Stimulated activated naive CD8-positive, alpha-beta T cell treated with anti-CD3 and anti-CD28 coated beads, Interleukin-15, Interleukin-2, amounts not matched to agents 100 ng/mL and 50 ng/mL, for 24 hours (primary cell): ENCODE results near the gene MISP.
"Not testable (repeated sequence)": the region's sequence is repeated elsewhere in the genome, so short reads cannot be mapped to it uniquely, and the experiment has no call there.

ENCODE experiments used
- H3K27ac Mint-ChIP-seq: one replicate; pipeline ENCODE4 v1.8.0; 2021; ENCODE audit warnings: mild to moderate bottlenecking, mixed read lengths
- H3K27me3 Mint-ChIP-seq: one replicate; pipeline ENCODE4 v1.8.0; 2021; ENCODE audit warnings: mixed read lengths
- H3K36me3 Mint-ChIP-seq: one replicate; pipeline ENCODE4 v1.8.0; 2021; ENCODE audit warnings: low read depth, mixed read lengths
- H3K4me1 Mint-ChIP-seq: one replicate; pipeline ENCODE4 v1.8.0; 2021; ENCODE audit warnings: low read depth, mixed read lengths
- H3K4me3 Mint-ChIP-seq: one replicate; pipeline ENCODE4 v1.8.0; 2021; ENCODE audit warnings: mild to moderate bottlenecking, mixed read lengths
- H3K9me3 Mint-ChIP-seq: one replicate; pipeline ENCODE4 v1.8.0; 2021; ENCODE audit warnings: mixed read lengths

Gene MISP

DNA sequence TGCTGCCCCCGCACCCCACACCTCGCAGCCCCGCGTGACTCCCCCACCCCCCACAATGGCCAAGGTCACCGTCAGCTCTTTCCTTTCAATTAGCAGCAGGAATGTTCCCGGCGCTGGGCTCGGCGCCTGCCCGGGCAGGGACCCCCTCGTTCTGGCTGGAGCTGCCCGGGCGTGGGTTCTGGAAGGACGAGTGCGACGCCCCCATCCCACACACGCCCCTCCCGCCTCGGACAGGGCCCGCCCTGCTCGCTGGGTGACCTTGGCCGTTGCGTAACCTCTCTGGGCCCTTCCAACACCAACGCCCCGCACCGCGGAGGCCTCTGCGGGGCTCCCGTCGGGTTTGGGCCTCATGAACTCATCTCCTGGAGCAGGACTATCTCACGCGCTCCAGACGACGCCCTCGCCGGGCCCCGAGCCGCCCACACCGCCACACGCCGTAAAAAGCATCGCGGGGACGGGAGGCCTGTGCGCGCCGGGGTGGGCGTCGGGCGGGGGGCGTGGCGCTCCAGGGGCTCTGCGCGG lies 31.9 kb upstream of the MISP start:
- Mint-ChIP-seq H3K27ac (no peak overlapping the region), H3K4me1 (no peaks in the 10 kb centered on the region), H3K9me3 (peaks cover 8% of the 10 kb centered on the region), H3K4me3 (no peak overlapping the region), H3K36me3 (no peaks in the 10 kb centered on the region), H3K27me3 (peaks cover 22% of the 10 kb centered on the region)

DNA sequence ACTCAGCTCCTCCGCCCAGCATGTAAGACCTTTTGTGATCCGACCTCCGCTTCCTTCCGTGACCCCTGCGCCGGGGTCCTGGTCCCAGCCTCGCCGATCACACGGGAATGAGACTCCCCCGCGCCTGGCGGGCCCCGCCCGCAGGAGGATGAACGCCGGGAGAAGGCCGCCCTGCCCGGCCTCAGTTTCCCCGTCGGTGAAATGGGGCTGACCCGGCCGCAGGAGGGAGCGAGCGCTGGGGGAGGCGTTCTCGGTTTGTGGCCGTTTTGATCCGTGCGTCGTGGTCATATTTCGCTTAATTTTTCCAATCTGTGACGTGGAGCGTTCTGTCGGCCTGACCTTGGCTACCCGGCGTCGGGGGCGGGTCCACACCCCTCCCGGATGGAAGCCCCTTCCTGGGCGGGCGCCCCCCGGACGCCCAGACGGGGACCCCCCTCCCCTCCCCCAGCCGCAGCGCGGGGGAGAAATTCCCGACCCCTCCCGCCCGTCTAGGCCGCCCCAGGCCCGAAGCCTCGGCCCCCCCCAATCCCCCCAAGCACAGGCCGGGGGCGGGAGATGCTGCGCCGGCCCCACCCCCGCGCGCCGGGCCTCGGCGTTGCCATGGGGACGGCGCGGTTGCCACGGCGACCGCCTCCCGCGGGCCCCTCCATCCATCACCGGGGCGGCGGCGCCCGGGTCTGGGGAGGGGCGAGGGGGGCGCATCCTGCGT lies 31.1 kb upstream of the MISP start:
- Mint-ChIP-seq H3K27me3 (peaks cover 22% of the 10 kb centered on the region), H3K4me3 (no peak overlapping the region), H3K4me1 (no peaks in the 10 kb centered on the region), H3K27ac (no peak overlapping the region), H3K36me3 (no peaks in the 10 kb centered on the region), H3K9me3 (peaks cover 8% of the 10 kb centered on the region)

DNA sequence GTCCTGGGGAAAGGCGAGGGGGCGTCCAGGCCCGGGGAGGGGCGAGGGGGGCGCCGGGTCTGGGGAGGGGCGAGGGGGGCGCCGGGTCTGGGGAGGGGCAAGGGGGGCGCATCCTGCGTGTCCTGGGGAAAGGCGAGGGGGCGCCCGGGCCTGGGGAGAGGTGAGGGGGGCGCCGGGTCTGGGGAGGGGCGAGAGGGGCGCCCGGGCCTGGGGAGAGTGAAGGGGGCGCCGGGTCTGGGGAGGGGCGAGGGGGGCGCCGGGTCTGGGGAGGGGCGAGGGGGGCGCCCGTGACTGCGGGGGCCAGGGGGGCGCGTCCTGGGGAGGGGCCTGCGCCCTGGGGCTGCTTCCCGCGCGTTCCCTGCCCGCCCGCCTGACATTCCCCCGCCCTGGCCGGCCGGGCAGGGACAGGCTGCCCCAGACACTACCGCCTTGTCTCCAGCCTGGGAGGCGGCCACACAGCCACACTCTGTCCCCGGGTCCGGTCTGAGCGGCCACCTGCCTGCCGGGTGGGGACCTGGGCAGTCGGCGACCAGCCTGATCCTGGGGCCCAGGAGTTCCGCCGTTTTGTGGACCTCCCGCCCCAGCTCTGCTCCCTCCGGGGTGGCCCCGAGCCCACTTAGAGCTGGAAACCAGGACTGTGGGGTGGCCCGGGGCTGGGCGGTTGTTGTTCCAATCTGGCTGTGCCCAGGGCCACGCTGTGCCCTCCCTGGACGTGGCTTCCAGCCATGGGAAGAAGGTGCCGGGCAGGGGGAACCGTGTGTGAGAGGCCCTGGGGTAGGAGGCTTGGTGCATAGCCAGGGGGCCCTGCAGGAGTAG lies 30.4 kb upstream of the MISP start:
- Mint-ChIP-seq H3K4me3 (no peak overlapping the region), H3K36me3 (no peaks in the 10 kb centered on the region), H3K9me3 (peaks cover 4% of the 10 kb centered on the region), H3K27me3 (peaks cover 18% of the 10 kb centered on the region), H3K4me1 (no peaks in the 10 kb centered on the region), H3K27ac (no peak overlapping the region)

DNA sequence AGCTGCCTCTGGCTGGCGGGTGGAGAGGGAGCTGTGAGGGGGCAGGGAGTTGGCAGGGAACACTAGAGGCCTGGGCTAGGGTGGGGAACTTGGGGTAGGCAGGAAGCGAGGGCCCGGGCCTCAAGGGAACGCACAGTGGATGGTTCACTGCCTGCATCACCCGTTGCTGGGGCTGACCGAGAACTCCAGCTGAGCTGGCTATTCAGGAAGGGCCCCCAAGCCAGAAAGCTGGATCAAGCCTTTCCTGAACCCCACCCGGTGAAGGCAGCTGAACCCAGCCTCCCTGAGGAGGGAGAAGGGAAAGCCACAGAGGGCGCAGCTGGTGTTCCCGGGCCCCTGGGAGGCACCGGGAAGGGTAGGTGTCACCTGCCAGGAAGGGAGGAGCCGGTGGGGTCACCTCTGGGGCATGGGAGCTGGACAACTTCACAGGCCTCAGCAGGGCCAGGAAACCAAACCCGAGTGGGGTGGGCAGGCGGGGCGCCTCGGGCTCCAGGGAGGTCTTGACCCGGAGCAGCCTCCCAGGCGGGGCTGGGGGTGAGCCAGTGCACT lies 28.3 kb upstream of the MISP start:
- Mint-ChIP-seq H3K4me1 (no peaks in the 10 kb centered on the region), H3K27me3 (peaks cover 12% of the 10 kb centered on the region), H3K27ac (no peak overlapping the region), H3K4me3 (no peak overlapping the region), H3K36me3 (no peaks in the 10 kb centered on the region), H3K9me3 (no peaks in the 10 kb centered on the region)

DNA sequence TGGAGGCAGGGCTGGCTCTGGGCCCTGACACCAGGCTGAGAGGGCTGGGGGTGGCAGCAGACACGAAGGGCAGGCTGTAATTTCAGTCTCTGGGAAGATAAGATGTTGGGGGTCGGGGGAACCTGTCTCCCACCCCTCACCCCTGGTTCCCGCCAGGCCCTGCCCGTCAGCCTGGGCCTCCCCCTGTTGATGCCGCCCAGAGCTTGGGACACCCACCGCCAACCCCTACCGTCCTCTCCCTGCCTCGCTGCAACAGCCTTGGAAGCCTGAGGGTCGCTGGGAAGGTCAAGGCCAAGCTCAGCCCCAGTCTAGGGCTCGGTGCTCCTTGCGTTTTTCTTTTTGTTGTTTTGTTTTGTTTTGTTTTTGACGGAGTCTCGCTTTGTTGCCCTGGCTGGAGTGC lies 27.7 kb upstream of the MISP start:
- Mint-ChIP-seq H3K4me3 (no peak overlapping the region), H3K9me3 (no peaks in the 10 kb centered on the region), H3K27ac (no peak overlapping the region), H3K27me3 (peaks cover 7% of the 10 kb centered on the region), H3K4me1 (no peaks in the 10 kb centered on the region), H3K36me3 (no peaks in the 10 kb centered on the region)

DNA sequence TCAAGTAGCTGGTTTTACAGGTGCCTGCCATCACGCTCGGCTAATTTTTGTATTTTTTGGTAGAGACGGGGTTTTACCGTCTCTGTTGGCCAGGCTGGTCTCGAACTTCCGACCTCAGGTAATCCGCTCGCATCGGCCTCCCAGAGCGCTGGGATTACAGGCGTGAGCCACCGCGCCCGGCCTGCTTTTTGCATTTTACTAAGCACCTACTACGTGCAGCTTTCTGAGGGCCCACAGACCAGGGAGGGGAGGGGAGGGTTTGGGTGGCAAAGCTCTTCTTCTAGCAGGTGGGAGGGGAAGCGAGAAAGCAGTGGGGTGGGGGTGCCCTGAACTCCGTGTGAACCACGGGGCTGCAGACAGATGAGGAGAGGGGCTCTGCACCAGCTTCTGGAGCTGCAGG lies 27.2 kb upstream of the MISP start:
- Mint-ChIP-seq H3K27me3 (peaks cover 3% of the 10 kb centered on the region), H3K9me3 (no peaks in the 10 kb centered on the region)

DNA sequence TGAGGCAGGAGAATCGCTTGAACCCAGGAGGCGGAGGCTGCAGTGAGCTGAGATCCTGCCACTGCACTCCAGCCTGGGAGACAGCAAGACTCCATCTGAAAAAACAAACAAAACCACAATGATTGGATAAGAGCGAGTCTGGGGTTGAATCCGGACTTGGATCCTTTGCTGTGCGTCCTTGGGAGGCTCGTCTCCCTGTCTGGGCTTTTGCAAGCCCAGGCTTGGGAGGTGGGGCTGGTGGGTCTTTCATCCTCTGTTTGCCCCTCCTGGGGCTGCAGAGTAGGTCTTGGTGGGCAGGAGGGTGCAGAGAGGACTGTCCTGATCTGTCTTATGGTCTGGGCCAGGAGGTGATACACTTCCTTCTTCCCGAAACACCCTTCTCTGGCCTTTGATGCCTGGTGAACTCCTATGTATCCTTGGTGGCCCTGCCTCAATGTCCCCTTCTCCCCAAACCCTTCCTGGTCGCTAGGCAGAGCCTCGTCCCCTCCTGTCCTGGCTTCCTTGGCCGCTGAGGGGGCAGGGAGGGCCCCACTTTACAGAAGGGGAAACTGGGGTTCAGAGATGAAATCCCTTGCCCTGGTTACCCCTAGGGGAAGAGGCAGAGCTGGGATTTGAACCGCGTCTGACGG lies 25.3 kb upstream of the MISP start:
- Mint-ChIP-seq H3K27me3 (peaks cover 3% of the 10 kb centered on the region), H3K36me3 (no peaks in the 10 kb centered on the region)

More for the DNA sequence above, 27.2 kb upstream of the MISP start:
- Mint-ChIP-seq H3K4me1 (no peaks in the 10 kb centered on the region), H3K36me3 (no peaks in the 10 kb centered on the region), H3K27ac (no peak overlapping the region), H3K4me3 (no peak overlapping the region)

DNA sequence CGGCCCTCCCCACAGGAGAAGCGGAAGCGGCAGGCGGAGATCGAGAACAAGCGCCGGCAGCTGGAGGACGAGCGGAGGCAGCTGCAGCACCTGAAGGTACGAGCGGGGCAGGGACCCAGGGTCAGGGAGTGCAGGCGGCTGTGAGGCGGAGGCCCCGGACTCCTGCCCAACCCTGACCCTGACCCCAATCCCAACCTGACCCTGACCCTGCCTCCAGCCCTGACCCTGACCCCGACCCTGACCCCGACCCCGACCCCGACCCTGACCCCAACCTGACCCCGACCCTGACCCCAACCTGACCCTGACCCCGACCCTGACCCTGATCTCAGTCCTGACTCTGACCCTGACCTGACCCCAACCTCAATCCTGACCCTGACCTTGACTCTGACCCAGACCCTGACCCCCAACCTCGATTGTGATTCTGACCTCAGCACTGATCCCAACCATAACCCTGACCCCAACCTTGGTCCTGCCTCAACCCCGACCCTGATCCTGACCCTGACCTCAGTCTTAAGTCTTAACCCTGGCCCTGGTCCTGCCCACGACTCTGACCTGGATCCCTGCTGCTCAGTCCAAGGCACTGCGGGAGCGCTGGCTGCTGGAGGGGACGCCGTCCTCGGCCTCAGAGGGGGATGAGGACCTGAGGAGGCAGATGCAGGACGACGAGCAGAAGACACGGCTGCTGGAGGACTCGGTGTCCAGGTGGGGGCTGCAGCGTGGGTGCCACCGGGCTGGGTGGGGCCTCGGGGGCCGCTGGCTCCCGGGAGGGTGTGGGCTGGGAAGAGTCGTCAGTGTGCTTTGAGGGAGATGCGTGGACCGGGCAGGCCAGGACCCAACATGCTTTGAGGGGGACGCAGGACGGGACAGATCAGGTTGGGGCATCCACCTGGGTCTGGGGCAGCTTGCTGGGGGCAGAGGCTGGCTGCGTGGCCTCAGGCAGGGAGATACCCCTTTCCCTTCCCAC lies 23.6 kb upstream of the MISP start:
- no peaks in the 10 kb centered on the region for H3K27me3 Mint-ChIP-seq
- no peaks in the 10 kb centered on the region for H3K9me3 Mint-ChIP-seq
- H3K4me1 Mint-ChIP-seq: no peaks in the 10 kb centered on the region
- H3K4me3 Mint-ChIP-seq: no peak overlapping the region
- H3K36me3 Mint-ChIP-seq: no peaks in the 10 kb centered on the region
- H3K27ac Mint-ChIP-seq: no peak overlapping the region

More for the DNA sequence above, 25.3 kb upstream of the MISP start:
- no peaks in the 10 kb centered on the region for H3K9me3 Mint-ChIP-seq
- no peaks in the 10 kb centered on the region for H3K4me1 Mint-ChIP-seq
- no peak overlapping the region for H3K4me3 Mint-ChIP-seq
- no peak overlapping the region for H3K27ac Mint-ChIP-seq

DNA sequence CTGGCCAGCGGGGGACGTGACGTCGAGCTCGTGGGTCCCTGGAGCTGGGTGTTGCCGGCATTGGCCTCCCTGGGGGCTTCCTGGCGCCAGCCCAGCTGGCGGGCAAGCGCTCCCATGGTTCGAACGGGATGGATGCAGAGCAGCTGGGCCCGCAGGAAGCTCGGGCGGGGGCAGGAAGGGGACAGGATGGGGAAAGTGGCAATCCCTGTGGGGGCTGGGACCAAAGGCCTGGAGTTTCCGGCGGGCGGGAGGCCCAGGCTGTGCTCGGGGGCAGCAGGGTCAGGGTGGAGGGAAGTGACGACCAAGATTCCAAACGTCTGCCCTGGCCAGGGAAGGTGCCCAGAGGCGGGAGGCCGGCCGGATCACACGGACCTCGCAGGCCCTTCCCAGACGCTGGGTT lies 22.9 kb upstream of the MISP start:
- Mint-ChIP-seq H3K27me3 (no peaks in the 10 kb centered on the region), H3K4me3 (no peak overlapping the region), H3K4me1 (peaks cover under 1% of the 10 kb centered on the region), H3K9me3 (no peaks in the 10 kb centered on the region), H3K36me3 (no peaks in the 10 kb centered on the region), H3K27ac (no peak overlapping the region)

DNA sequence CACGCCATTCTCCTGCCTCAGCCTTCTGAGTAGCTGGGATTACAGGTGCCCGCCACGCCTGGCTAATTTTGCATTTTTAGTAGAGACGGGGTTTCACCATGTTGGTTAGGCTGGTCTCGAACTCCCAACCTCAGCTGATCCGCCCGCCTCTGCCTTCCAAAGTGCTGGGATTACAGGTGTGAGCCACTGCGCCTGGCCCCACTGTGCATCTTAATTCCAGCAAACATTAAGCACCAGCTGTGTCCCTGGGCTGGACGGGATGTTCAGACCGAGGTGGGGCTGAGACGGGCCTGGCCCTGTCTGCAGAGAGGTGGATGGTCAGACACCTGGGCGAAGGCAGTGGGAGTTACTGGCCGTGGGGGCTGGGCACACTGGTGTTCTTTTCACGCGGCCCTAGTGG lies 21.3 kb upstream of the MISP start:
- not testable (repeated sequence) for H3K27ac Mint-ChIP-seq, H3K27me3 Mint-ChIP-seq, H3K4me3 Mint-ChIP-seq, H3K9me3 Mint-ChIP-seq, H3K4me1 Mint-ChIP-seq, H3K36me3 Mint-ChIP-seq

DNA sequence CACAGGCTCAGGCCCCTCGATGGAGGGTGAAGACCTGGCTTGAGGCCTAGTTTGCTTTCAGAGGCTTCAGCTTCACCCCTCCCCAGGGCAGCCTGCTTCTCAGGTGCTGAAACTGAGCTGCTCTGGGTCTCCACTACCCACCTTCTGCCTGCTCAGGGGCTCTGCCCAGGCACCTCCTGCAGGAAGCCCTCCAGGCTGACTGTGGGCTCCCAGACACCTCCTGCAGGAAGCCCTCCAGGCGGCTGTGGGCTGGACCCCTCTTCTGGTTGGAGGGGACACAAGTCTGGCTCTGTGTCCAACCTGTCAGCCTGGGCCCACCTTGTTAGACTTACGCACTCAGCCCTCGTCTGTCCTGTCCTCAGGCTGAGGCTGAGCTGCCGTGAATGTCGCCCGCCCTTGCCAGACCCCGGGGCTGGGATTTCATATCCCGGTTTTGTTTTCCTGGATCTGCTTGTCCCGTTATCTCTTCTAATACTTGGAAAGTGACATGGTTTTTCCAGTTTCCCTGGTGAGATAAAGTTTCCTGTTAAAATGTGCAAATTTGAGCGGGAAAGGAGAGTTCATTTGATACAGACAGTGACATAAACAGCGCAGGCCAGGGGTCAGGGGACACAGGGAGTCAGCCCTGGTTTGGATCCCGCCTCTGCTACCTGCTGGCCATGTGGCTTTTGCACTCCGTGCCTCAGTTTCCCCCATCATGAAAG lies 20.8 kb upstream of the MISP start:
- no peaks in the 10 kb centered on the region for H3K9me3 Mint-ChIP-seq
- no peaks in the 10 kb centered on the region for H3K27me3 Mint-ChIP-seq
- no peaks in the 10 kb centered on the region for H3K36me3 Mint-ChIP-seq
- H3K27ac Mint-ChIP-seq: no peak overlapping the region
- H3K4me1 Mint-ChIP-seq: peaks cover 8% of the 10 kb centered on the region
- H3K4me3 Mint-ChIP-seq: no peak overlapping the region

DNA sequence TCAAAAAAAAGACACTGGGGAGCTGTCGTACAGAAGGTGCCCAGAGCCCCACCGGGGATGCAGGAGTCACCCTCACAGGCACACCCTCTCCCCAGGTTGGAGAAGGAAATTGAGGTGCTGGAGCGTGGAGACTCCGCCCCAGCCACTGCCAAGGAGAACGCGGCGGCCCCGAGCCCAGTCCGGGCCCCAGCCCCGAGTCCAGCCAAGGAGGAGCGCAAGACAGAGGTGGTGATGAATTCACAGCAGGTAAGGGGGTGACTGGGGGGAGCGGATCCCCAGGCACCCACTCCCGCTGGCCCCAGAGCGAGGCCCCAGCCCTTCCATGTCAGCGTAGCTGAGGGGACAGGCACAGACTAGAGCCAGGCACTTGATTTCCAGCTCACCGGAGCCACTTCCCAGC lies 19.9 kb upstream of the MISP start:
- no peaks in the 10 kb centered on the region for H3K9me3 Mint-ChIP-seq
- no peak overlapping the region for H3K4me3 Mint-ChIP-seq
- H3K4me1 Mint-ChIP-seq: peaks cover 8% of the 10 kb centered on the region
- no peaks in the 10 kb centered on the region for H3K36me3 Mint-ChIP-seq
- H3K27ac Mint-ChIP-seq: no peak overlapping the region
- no peaks in the 10 kb centered on the region for H3K27me3 Mint-ChIP-seq

DNA sequence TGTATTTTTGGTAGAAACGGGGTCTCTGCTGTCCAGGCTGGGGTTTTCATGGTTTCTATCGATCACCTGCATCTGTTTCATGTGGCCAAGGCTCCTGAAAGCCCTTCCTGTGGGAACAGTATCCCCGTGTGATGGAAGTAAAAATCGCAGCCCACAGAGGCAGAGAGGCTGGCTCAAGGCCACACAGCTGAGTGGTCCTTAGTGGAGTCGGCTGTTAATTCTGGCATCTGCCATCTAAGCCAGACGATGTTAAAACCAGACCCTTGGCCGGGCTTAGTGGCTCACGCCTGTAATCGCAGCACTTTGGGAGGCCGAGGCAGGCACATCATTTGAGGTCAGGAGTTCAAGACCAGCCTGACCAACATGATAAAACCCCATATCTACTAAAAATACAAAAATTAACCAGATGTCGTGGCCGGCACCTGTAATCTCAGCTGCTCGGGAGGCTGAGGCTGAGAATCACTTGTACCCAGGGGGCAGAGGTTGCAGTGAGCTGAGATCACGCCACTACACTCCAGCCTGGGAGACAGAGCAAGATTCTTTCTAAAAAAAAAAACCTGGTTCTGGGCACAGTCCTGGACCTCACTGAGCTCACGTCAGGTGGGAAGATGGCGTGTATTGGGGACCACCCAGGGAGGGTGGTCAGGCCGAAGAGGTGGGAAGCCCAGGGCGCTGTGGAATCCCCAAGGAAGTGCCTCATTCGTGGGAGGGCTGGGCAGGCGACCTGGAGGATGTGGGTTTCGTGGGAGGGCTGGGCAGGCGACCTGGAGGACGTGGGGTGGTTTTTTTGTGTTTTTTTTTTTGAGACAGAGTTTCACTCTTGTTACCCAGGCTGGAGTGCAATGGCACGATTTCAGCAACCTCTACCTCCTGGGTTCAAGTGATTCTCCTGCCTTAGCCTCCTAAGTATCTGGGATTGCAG lies 18.5 kb upstream of the MISP start:
- H3K36me3 Mint-ChIP-seq: no peaks in the 10 kb centered on the region
- H3K9me3 Mint-ChIP-seq: no peaks in the 10 kb centered on the region
- H3K27ac Mint-ChIP-seq: no peak overlapping the region
- H3K4me3 Mint-ChIP-seq: no peak overlapping the region
- H3K4me1 Mint-ChIP-seq: peaks cover 8% of the 10 kb centered on the region
- no peaks in the 10 kb centered on the region for H3K27me3 Mint-ChIP-seq
